Activated CD4-positive, alpha-beta memory T cell treated with anti-CD3 and anti-CD28 coated beads for 36 hours (primary cell): ENCODE results near the gene TRAPPC4. TPM values are rescaled to one million over a fixed set of nuclear protein-coding genes. Genes with fewer than 3 reads are reported as not detected.
"Not testable (repeated sequence)": the region's sequence is repeated elsewhere in the genome, so short reads cannot be mapped to it uniquely, and the experiment has no call there.

ENCODE experiments used
- CTCF ChIA-PET: fragments of 350-600 bp; sonication (Branson Sonifier 250); formaldehyde crosslinking; loops from one replicate; lab custom pipeline; 2021; ENCODE audit warnings: antibody characterized with exemption, inconsistent platforms; lab: Charles Lee
- POLR2A ChIA-PET: fragments of 350-600 bp; sonication (Branson Sonifier 250); formaldehyde crosslinking; loops from one replicate; lab custom pipeline; 2021; ENCODE audit warnings: antibody characterized with exemption; lab: Charles Lee
- DNase-seq: peaks from one replicate; pipeline ENCODE4 v3.0.0-alpha.2; 2020
- H3K27ac Mint-ChIP-seq: one replicate; pipeline ENCODE4 v1.8.0; 2021; ENCODE audit warnings: mixed read lengths
- H3K27me3 Mint-ChIP-seq: one replicate; pipeline ENCODE4 v1.8.0; 2021; ENCODE audit warnings: mixed read lengths
- H3K36me3 Mint-ChIP-seq: one replicate; pipeline ENCODE4 v1.8.0; 2021; ENCODE audit warnings: mixed read lengths
- H3K4me1 Mint-ChIP-seq: one replicate; pipeline ENCODE4 v1.8.0; 2021; ENCODE audit warnings: low read depth, mixed read lengths
- H3K4me3 Mint-ChIP-seq: one replicate; pipeline ENCODE4 v1.8.0; 2021; ENCODE audit warnings: mild to moderate bottlenecking, mixed read lengths
- H3K9me3 Mint-ChIP-seq: one replicate; pipeline ENCODE4 v1.8.0; 2021; ENCODE audit warnings: mixed read lengths
- intact Hi-C: fragments of 100-400 bp; cut with micrococcal nuclease; formaldehyde crosslinking; loops from one replicate; pipeline ENCODE4 v1.15.1; 2023
- total RNA-seq, 2 experiments: library from RNA; stranded (reverse); gene quantifications; one replicate each; pipeline ENCODE4 v1.2.3, GENCODE V29; 2021

Gene TRAPPC4
- 10 to 100 TPM; 86.4 to 87.8 TPM for total RNA-seq

- POLR2A ChIA-PET, result interaction anchor here (0.8 to 3.2 kb wide), 10 partner anchors 12 to 89 kb away, joined by 3 to 23 read pairs (median 4); partner anchors contain the start of genes C2CD2L, CENATAC, DPAGT1 and HMBS
Observed at GRCh38 chr11:119018074-119018938, at the start of gene TRAPPC4, which contains the start of gene RPS25. TSS of gene TRAPPC4 (plus strand) at chr11:119018766. CDS start at chr11:119018796, 30 bp downstream. TSS of gene RPS25 (minus strand) at chr11:119018343. CDS start at chr11:119018284, 59 bp downstream.

GRCh38 chr11:118969508-118969907 lies 49.1 kb upstream of the TRAPPC4 start:
- POLR2A ChIA-PET, H3K4me3 Mint-ChIP-seq: not testable (repeated sequence)

More at GRCh38 chr11:119018074-119018938, at the start of gene TRAPPC4, which contains the start of gene RPS25:
- Mint-ChIP-seq H3K27ac (peak within 1 kb of the TSS; percentile 99), H3K27me3 (no peaks in the 10 kb centered on the region), H3K36me3 (peaks cover 71% of the 10 kb centered on the region), H3K4me1 (peaks cover 54% of the 10 kb centered on the region), H3K4me3 (peak within 1 kb of the TSS; percentile 99), H3K9me3 (no peaks in the 10 kb centered on the region)
- CTCF ChIA-PET, result interaction anchor here (0.7 to 2.0 kb wide), 6 partner anchors 12 to 37 kb away, joined by 3 to 6 read pairs (median 5); partner anchors contain the start of gene CENATAC
- peak; percentile 98 for DNase-seq
- intact Hi-C loops, result loop anchor here (1.0 to 5.0 kb wide), 6 partner anchors 12 to 226 kb away; partner anchors contain the start of genes BCL9L, CENATAC, DDX6 and HYOU1

GRCh38 chr11:118971646-118972045 lies 46.9 kb upstream of the TRAPPC4 start, which contains the start of gene FOXR1:
TSS of gene FOXR1 (plus strand) at chr11:118971761. CDS start at chr11:118971932, 171 bp downstream.
- Mint-ChIP-seq H3K4me1 (no peaks in the 10 kb centered on the region), H3K36me3 (no peaks in the 10 kb centered on the region), H3K27me3 (peaks cover 15% of the 10 kb centered on the region), H3K27ac (no peak within 1 kb of the TSS), H3K9me3 (no peaks in the 10 kb centered on the region), H3K4me3 (no peak within 1 kb of the TSS)
- DNase-seq, result no peak
- CTCF ChIA-PET, result no interaction called here
- intact Hi-C loops, result no loop called here
- POLR2A ChIA-PET, result interaction anchor here (0.6 kb wide), 1 partner anchor 1030 kb away, joined by 4 read pairs; no protein-coding TSS in a partner anchor

More at GRCh38 chr11:118969508-118969907, 49.1 kb upstream of the TRAPPC4 start:
- CTCF ChIA-PET, H3K27ac Mint-ChIP-seq, DNase-seq, intact Hi-C loops, H3K4me1 Mint-ChIP-seq, H3K27me3 Mint-ChIP-seq, H3K36me3 Mint-ChIP-seq, H3K9me3 Mint-ChIP-seq: not testable (repeated sequence)

GRCh38 chr11:118973985-118974384 lies 44.6 kb upstream of the TRAPPC4 start:
- CTCF ChIA-PET, result interaction anchor here (0.9 kb wide), 1 partner anchor 17 kb away, joined by 3 read pairs; no protein-coding TSS in a partner anchor
- H3K9me3 Mint-ChIP-seq, result no peaks in the 10 kb centered on the region

GRCh38 chr11:118975771-118976709 lies 42.5 kb upstream of the TRAPPC4 start:
- intact Hi-C loops, result no loop called here
- DNase-seq, result no peak
- H3K9me3 Mint-ChIP-seq, result no peaks in the 10 kb centered on the region
- CTCF ChIA-PET, result interaction anchor here (1.7 kb wide), 1 partner anchor 19 kb away, joined by 7 read pairs; the partner anchor contains the start of gene UPK2
- H3K4me3 Mint-ChIP-seq, result no peak overlapping the region
- H3K36me3 Mint-ChIP-seq, result no peaks in the 10 kb centered on the region
- POLR2A ChIA-PET, result no interaction called here
- H3K27ac Mint-ChIP-seq, result no peak overlapping the region
- H3K4me1 Mint-ChIP-seq, result no peaks in the 10 kb centered on the region
- H3K27me3 Mint-ChIP-seq, result peaks cover 13% of the 10 kb centered on the region

More at GRCh38 chr11:118973985-118974384, 44.6 kb upstream of the TRAPPC4 start:
- POLR2A ChIA-PET, result no interaction called here
- Mint-ChIP-seq H3K27ac (no peak overlapping the region), H3K27me3 (peaks cover 17% of the 10 kb centered on the region), H3K4me1 (no peaks in the 10 kb centered on the region), H3K36me3 (no peaks in the 10 kb centered on the region), H3K4me3 (no peak overlapping the region)
- intact Hi-C loops, result no loop called here
- DNase-seq, result no peak

- H3K9me3 Mint-ChIP-seq, result no peaks in the 10 kb centered on the region
- H3K27ac Mint-ChIP-seq, result no peak overlapping the region
- POLR2A ChIA-PET, result no interaction called here
Observed at GRCh38 chr11:118979434-118979833, 39.1 kb upstream of the TRAPPC4 start.

GRCh38 chr11:118980191-118980881 lies 38.2 kb upstream of the TRAPPC4 start:
- ChIA-PET CTCF (no interaction called here), POLR2A (no interaction called here)
- H3K4me3 Mint-ChIP-seq, result no peak overlapping the region
- no peaks in the 10 kb centered on the region for H3K4me1 Mint-ChIP-seq
- intact Hi-C loops, result no loop called here
- H3K36me3 Mint-ChIP-seq, result no peaks in the 10 kb centered on the region
- peaks cover 6% of the 10 kb centered on the region for H3K27me3 Mint-ChIP-seq
- no peaks in the 10 kb centered on the region for H3K9me3 Mint-ChIP-seq
- DNase-seq, result no peak
- H3K27ac Mint-ChIP-seq, result no peak overlapping the region

More at GRCh38 chr11:118979434-118979833, 39.1 kb upstream of the TRAPPC4 start:
- H3K36me3 Mint-ChIP-seq, result no peaks in the 10 kb centered on the region
- no peaks in the 10 kb centered on the region for H3K4me1 Mint-ChIP-seq
- CTCF ChIA-PET, result no interaction called here
- H3K4me3 Mint-ChIP-seq, result no peak overlapping the region
- intact Hi-C loops, result no loop called here
- DNase-seq, result no peak
- H3K27me3 Mint-ChIP-seq, result peaks cover 10% of the 10 kb centered on the region

- H3K9me3 Mint-ChIP-seq, CTCF ChIA-PET, H3K27ac Mint-ChIP-seq, H3K36me3 Mint-ChIP-seq, POLR2A ChIA-PET, DNase-seq, H3K4me3 Mint-ChIP-seq, H3K27me3 Mint-ChIP-seq, H3K4me1 Mint-ChIP-seq, intact Hi-C loops: not testable (repeated sequence)
Observed at GRCh38 chr11:118984337-118984736, 34.2 kb upstream of the TRAPPC4 start.

GRCh38 chr11:118984825-118985224 lies 33.7 kb upstream of the TRAPPC4 start:
- intact Hi-C loops, result no loop called here
- Mint-ChIP-seq H3K36me3 (no peaks in the 10 kb centered on the region), H3K4me3 (no peak overlapping the region), H3K27ac (no peak overlapping the region), H3K4me1 (no peaks in the 10 kb centered on the region), H3K27me3 (no peaks in the 10 kb centered on the region), H3K9me3 (no peaks in the 10 kb centered on the region)
- ChIA-PET POLR2A (no interaction called here), CTCF (no interaction called here)
- no peak for DNase-seq

- H3K4me1 Mint-ChIP-seq, result no peaks in the 10 kb centered on the region
- no peak overlapping the region for H3K4me3 Mint-ChIP-seq
- CTCF ChIA-PET, result no interaction called here
- H3K27ac Mint-ChIP-seq, result no peak overlapping the region
- peaks cover 1% of the 10 kb centered on the region for H3K36me3 Mint-ChIP-seq
- POLR2A ChIA-PET, result no interaction called here
- DNase-seq, result no peak
- H3K9me3 Mint-ChIP-seq, result no peaks in the 10 kb centered on the region
- no peaks in the 10 kb centered on the region for H3K27me3 Mint-ChIP-seq
- intact Hi-C loops, result no loop called here
Observed at GRCh38 chr11:118988280-118988679, 30.3 kb upstream of the TRAPPC4 start.

- H3K36me3 Mint-ChIP-seq, H3K4me3 Mint-ChIP-seq, POLR2A ChIA-PET, DNase-seq, H3K27ac Mint-ChIP-seq, CTCF ChIA-PET, intact Hi-C loops, H3K9me3 Mint-ChIP-seq, H3K27me3 Mint-ChIP-seq, H3K4me1 Mint-ChIP-seq: not testable (repeated sequence)
Observed at GRCh38 chr11:118991486-118992038, 27.0 kb upstream of the TRAPPC4 start.
